PC-3 (cell line): Measurements from ENCODE around the gene L1CAM. TPM values are rescaled to one million over a fixed set of nuclear protein-coding genes. Genes with fewer than 3 reads are reported as not detected.

Source experiments
- ATAC-seq: fragments of 200-7000 bp; cut with Tn5 transposase; 2 replicates; pipeline ENCODE4 v1.9.1; 2020; ENCODE audit warnings: mild to moderate bottlenecking, moderate library complexity
- BruUV-seq: library from RNA; stranded (reverse); fragments of 400-500 nt; replicated peaks from 2 replicates; lab custom pipeline; 2021; lab: Mats Ljungman, UMichigan
- CTCF ChIA-PET: fragments of 300-600 bp; sonication (Branson Sonifier 250); formaldehyde crosslinking; loops from one replicate; lab custom pipeline; 2022; ENCODE audit warnings: antibody characterized with exemption; lab: Charles Lee
- POLR2A ChIA-PET: fragments of 300-600 bp; sonication (Branson Sonifier 250); formaldehyde crosslinking; loops from one replicate; lab custom pipeline; 2022; ENCODE audit warnings: antibody characterized with exemption; ENCODE audit not compliant: unreplicated experiment; lab: Charles Lee
- DNase-seq: peaks from one replicate; pipeline ENCODE4 v3.0.0-alpha.2; 2015
- H2AFZ ChIP-seq: fragments of 300-600 bp; sonication (generic); 2 replicates; pipeline ENCODE4 v1.6.0; 2016; ENCODE audit warnings: antibody characterized with exemption, low read length
- H3F3A ChIP-seq: fragments of 300-600 bp; sonication (generic); one replicate; pipeline ENCODE4 v1.6.0; 2017; ENCODE audit warnings: antibody characterized with exemption, low read length, control low read depth, mild to moderate bottlenecking; ENCODE audit not compliant: unreplicated experiment
- H3K27ac ChIP-seq: fragments of 300-600 bp; sonication (generic); 2 replicates; pipeline ENCODE4 v1.5.1; 2016; ENCODE audit warnings: mild to moderate bottlenecking, low read length
- H3K27me3 ChIP-seq: fragments of 300-600 bp; sonication (generic); 2 replicates; pipeline ENCODE4 v1.6.1; 2016; ENCODE audit warnings: low read length, mixed read lengths
- H3K36me3 ChIP-seq: fragments of 300-600 bp; sonication (generic); 2 replicates; pipeline ENCODE4 v1.6.1; 2016; ENCODE audit warnings: low read depth, mixed run types, low read length, mixed read lengths
- H3K4me1 ChIP-seq: fragments of 300-600 bp; sonication (generic); 2 replicates; pipeline ENCODE4 v1.5.1; 2016; ENCODE audit warnings: low read length; ENCODE audit not compliant: insufficient read depth
- H3K4me2 ChIP-seq: fragments of 300-600 bp; sonication (generic); 2 replicates; pipeline ENCODE4 v1.6.0; 2016; ENCODE audit warnings: low read length
- H3K4me3 ChIP-seq: fragments of 300-600 bp; sonication (generic); 2 replicates; pipeline ENCODE4 v1.5.1; 2016; ENCODE audit warnings: mild to moderate bottlenecking, low read length, mixed read lengths
- H3K79me2 ChIP-seq: fragments of 300-600 bp; sonication (generic); 2 replicates; pipeline ENCODE4 v1.6.1; 2017; ENCODE audit warnings: low read length, mixed read lengths
- H3K9ac ChIP-seq: fragments of 300-600 bp; sonication (generic); 2 replicates; pipeline ENCODE4 v1.6.0; 2016; ENCODE audit warnings: mild to moderate bottlenecking, low read length
- H3K9me2 ChIP-seq: fragments of 300-600 bp; sonication (generic); replicated peaks from 2 replicates; pipeline ENCODE4 v1.6.1; 2016; ENCODE audit warnings: mixed run types, low read length, mixed read lengths
- H3K9me3 ChIP-seq: fragments of 300-600 bp; sonication (generic); 2 replicates; pipeline ENCODE4 v1.6.1; 2016; ENCODE audit warnings: low read length, mixed read lengths
- H4K20me1 ChIP-seq: fragments of 300-600 bp; sonication (generic); 2 replicates; pipeline ENCODE4 v1.6.1; 2016; ENCODE audit warnings: low read length, mixed read lengths
- EZH2 ChIP-seq: fragments of 300-600 bp; sonication (generic); IDR thresholded peaks from one replicate; pipeline ENCODE4 v1.6.1; 2017; ENCODE audit warnings: antibody characterized with exemption, mild to moderate bottlenecking, low read length; ENCODE audit not compliant: unreplicated experiment
- EZH2phosphoT487 ChIP-seq: fragments of 300-600 bp; sonication (generic); IDR thresholded peaks from 2 replicates; pipeline ENCODE4 v1.6.1; 2018; ENCODE audit warnings: mild to moderate bottlenecking, antibody characterized with exemption, low read length, borderline replicate concordance
- intact Hi-C: fragments of 100-400 bp; cut with micrococcal nuclease; formaldehyde crosslinking; loops from 2 replicates; pipeline ENCODE4 v1.9.0; 2023
- total RNA-seq: library from RNA; depleted of rRNA; stranded (reverse); fragments of >200 nt; gene quantifications from 2 replicates; pipeline ENCODE4 v1.2.3, GENCODE V29; 2014
- TF ChIP-seq, protein P1 (sequence below): fragments of 300-600 bp; sonication (generic); conservative IDR thresholded peaks from 2 replicates; pipeline ENCODE4 v1.5.1; 2017; ENCODE audit warnings: antibody characterized with exemption, low read depth, mild to moderate bottlenecking, low read length

Gene L1CAM
- total RNA-seq, 1 experiment from 2014 or later: 5.2 TPM

DNA sequence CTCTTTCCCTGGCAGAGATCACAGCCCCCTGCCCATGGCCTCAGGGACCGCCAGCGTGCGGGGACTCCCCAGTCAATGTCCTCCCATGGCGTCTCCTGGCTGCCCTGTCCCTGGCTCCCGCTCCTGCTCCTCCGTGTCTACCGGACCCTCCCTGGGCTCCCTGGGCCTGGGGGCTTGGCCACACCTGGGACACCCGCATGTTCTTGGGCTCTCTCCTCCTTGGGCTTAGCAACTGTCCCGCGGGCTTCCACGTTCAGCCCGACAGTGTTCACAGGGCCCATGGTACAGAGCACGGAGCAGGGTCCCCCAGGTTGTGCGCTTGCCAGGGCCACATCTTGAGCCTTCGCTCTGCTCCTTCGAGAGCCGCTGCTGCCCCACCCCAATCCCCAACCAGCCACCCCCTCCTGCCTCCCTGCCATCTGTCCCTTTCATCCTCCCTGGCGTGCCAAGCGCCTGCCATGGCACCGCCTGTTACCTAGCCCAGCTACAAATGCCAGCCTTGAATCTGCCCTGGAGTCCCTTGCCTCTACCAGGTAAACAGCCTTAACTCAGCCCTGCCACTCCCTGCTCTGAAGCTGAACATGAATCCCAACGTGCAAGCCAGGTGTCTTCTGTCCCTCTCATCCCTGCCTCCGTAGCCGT is 22.4 kb upstream of the L1CAM start:
- Histone ChIP-seq H3K27me3 (no peaks in the 10 kb centered on the region), H3K27ac (no peak overlapping the region), H4K20me1 (no peaks in the 10 kb centered on the region), H3F3A (no peaks in the 10 kb centered on the region), H3K9me3 (no peaks in the 10 kb centered on the region), H2AFZ (no peak overlapping the region), H3K4me3 (no peak overlapping the region), H3K4me2 (no peak overlapping the region), H3K79me2 (no peaks in the 10 kb centered on the region), H3K9me2 (no peaks in the 10 kb centered on the region), H3K4me1 (no peaks in the 10 kb centered on the region), H3K36me3 (no peaks in the 10 kb centered on the region), H3K9ac (no peak overlapping the region)
- ChIA-PET POLR2A (no interaction called here), CTCF (interaction anchor here (0.6 kb wide), 1 partner anchor 24 kb away, joined by 3 read pairs; no protein-coding TSS in a partner anchor)
- DNase-seq: no peak
- intact Hi-C loops: no loop called here
- no peak for TF ChIP-seq EZH2
- ATAC-seq: no peak
- BruUV-seq: no TSS peak

DNA sequence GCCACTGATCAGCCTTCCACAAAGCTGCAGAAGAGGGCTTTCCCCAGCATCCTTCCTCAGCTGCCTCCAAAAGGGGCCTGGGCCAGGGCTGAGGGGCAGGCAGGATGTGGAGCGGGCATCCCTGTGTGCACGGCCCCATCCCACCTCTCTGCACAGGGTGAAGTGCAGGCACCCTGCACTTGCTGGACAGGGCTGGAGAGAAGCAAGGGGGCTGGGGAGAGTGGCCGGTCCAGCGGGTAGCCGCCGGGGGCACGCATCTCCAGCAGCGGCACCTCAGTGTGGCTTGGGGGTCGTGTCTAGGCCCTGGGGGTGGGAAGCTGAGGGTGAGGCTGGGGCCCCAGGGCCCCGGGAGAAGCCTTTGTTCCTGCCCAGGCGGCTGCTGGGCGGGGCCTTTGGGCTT is 21.5 kb upstream of the L1CAM start:
- TF ChIP-seq EZH2phosphoT487 (no peak), EZH2 (no peak)
- TF ChIP-seq, protein P1, sequence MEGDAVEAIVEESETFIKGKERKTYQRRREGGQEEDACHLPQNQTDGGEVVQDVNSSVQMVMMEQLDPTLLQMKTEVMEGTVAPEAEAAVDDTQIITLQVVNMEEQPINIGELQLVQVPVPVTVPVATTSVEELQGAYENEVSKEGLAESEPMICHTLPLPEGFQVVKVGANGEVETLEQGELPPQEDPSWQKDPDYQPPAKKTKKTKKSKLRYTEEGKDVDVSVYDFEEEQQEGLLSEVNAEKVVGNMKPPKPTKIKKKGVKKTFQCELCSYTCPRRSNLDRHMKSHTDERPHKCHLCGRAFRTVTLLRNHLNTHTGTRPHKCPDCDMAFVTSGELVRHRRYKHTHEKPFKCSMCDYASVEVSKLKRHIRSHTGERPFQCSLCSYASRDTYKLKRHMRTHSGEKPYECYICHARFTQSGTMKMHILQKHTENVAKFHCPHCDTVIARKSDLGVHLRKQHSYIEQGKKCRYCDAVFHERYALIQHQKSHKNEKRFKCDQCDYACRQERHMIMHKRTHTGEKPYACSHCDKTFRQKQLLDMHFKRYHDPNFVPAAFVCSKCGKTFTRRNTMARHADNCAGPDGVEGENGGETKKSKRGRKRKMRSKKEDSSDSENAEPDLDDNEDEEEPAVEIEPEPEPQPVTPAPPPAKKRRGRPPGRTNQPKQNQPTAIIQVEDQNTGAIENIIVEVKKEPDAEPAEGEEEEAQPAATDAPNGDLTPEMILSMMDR: no peak
- Histone ChIP-seq H3K9ac (no peak overlapping the region), H3K36me3 (no peaks in the 10 kb centered on the region), H2AFZ (no peak overlapping the region), H3K27ac (no peak overlapping the region), H3K4me3 (no peak overlapping the region), H3K9me2 (no peaks in the 10 kb centered on the region), H3K27me3 (no peaks in the 10 kb centered on the region), H3K79me2 (no peaks in the 10 kb centered on the region), H4K20me1 (no peaks in the 10 kb centered on the region), H3F3A (no peaks in the 10 kb centered on the region), H3K9me3 (no peaks in the 10 kb centered on the region), H3K4me2 (no peak overlapping the region), H3K4me1 (peaks cover 2% of the 10 kb centered on the region; the same call in 1 of the 2 replicates)
- no TSS peak for BruUV-seq
- ATAC-seq (no peak), DNase-seq (no peak)
- intact Hi-C loops: no loop called here
- POLR2A ChIA-PET: no interaction called here
- CTCF ChIA-PET: interaction anchor here (0.6 kb wide), 1 partner anchor 17 kb away, joined by 3 read pairs; no protein-coding TSS in a partner anchor

DNA sequence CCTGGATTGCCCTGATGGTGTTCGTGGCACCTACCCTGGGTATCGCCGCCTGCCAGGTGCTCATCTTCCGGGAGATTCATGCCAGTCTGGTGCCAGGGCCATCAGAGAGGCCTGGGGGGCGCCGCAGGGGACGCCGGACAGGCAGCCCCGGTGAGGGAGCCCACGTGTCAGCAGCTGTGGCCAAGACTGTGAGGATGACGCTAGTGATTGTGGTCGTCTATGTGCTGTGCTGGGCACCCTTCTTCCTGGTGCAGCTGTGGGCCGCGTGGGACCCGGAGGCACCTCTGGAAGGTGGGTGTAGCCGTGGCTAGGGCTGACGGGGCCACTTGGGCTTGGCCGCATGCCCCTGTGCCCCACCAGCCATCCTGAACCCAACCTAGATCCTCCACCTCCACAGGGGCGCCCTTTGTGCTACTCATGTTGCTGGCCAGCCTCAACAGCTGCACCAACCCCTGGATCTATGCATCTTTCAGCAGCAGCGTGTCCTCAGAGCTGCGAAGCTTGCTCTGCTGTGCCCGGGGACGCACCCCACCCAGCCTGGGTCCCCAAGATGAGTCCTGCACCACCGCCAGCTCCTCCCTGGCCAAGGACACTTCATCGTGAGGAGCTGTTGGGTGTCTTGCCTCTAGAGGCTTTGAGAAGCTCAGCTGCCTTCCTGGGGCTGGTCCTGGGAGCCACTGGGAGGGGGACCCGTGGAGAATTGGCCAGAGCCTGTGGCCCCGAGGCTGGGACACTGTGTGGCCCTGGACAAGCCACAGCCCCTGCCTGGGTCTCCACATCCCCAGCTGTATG is 20.3 kb upstream of the L1CAM start:
- H4K20me1 ChIP-seq: no peaks in the 10 kb centered on the region
- no peak for ATAC-seq
- no peak overlapping the region for H3K27ac ChIP-seq
- BruUV-seq: no TSS peak
- H3K79me2 ChIP-seq: no peaks in the 10 kb centered on the region
- no peak overlapping the region for H2AFZ ChIP-seq
- CTCF ChIA-PET: no interaction called here
- no peak for DNase-seq
- H3K27me3 ChIP-seq: no peaks in the 10 kb centered on the region
- no peak overlapping the region for H3K4me3 ChIP-seq
- TF ChIP-seq, protein P1: no peak
- TF ChIP-seq EZH2phosphoT487 (no peak), EZH2 (no peak)
- H3K9ac ChIP-seq: no peak overlapping the region
- no peaks in the 10 kb centered on the region for H3F3A ChIP-seq
- POLR2A ChIA-PET: no interaction called here
- intact Hi-C loops: no loop called here
- no peak overlapping the region for H3K4me2 ChIP-seq
- H3K36me3 ChIP-seq: no peaks in the 10 kb centered on the region
- no peaks in the 10 kb centered on the region for H3K9me3 ChIP-seq
- H3K4me1 ChIP-seq: peaks cover 6% of the 10 kb centered on the region; the same call in 1 of the 2 replicates
- H3K9me2 ChIP-seq: no peaks in the 10 kb centered on the region
